Glutamatergic neuron (in vitro differentiated cells): Measurements from ENCODE around the gene GRB10. TPM values are rescaled to one million over a fixed set of nuclear protein-coding genes. Genes with fewer than 3 reads are reported as not detected.

Source experiments
- DNase-seq: peaks from one replicate; pipeline ENCODE4 v3.0.0; 2022
- H3K27ac Mint-ChIP-seq: one replicate; pipeline ENCODE4 v1.8.0; 2020; ENCODE audit warnings: mild to moderate bottlenecking, mixed read lengths, inconsistent platforms; ENCODE audit not compliant: unreplicated experiment
- H3K27me3 Mint-ChIP-seq: one replicate; pipeline ENCODE4 v1.8.0; 2020; ENCODE audit warnings: mild to moderate bottlenecking, moderate library complexity, mixed read lengths, inconsistent platforms; ENCODE audit not compliant: unreplicated experiment
- H3K36me3 Mint-ChIP-seq: one replicate; pipeline ENCODE4 v1.8.0; 2020; ENCODE audit warnings: mild to moderate bottlenecking, mixed read lengths, inconsistent platforms; ENCODE audit not compliant: unreplicated experiment
- H3K4me1 Mint-ChIP-seq: one replicate; pipeline ENCODE4 v1.8.0; 2020; ENCODE audit warnings: mild to moderate bottlenecking, low read depth, mixed read lengths, inconsistent platforms; ENCODE audit not compliant: unreplicated experiment
- H3K4me3 Mint-ChIP-seq: one replicate; pipeline ENCODE4 v1.8.0; 2020; ENCODE audit warnings: mild to moderate bottlenecking, mixed read lengths, inconsistent platforms; ENCODE audit not compliant: unreplicated experiment
- H3K9me3 Mint-ChIP-seq: one replicate; pipeline ENCODE4 v1.8.0; 2020; ENCODE audit warnings: mild to moderate bottlenecking, moderate library complexity, mixed read lengths, inconsistent platforms; ENCODE audit not compliant: unreplicated experiment
- CTCF ChIP-seq: fragments of 200-600 bp; sonication (generic); IDR thresholded peaks from one replicate; pipeline ENCODE4 v1.5.0; 2021; ENCODE audit not compliant: partially characterized antibody, unreplicated experiment
- total RNA-seq: library from RNA; stranded (reverse); fragmentation: NEBNext Ultra II Directional; extraction: Animal tissue kit (Norgen Biotek cat#: 25700); gene quantifications from one replicate; pipeline ENCODE4 v1.2.1, GENCODE V29; 2021; ENCODE audit not compliant: unreplicated experiment

GRB10 gene
- total RNA-seq, 1 donor from 2014 or later = 182 TPM

- peaks cover 5% of the 10 kb centered on the region for H3K9me3 Mint-ChIP-seq
- no peak for TF ChIP-seq CTCF
- DNase-seq = no peak
- H3K4me3 Mint-ChIP-seq = peak overlapping the region; percentile 15
- H3K27me3 Mint-ChIP-seq = peaks cover 2% of the 10 kb centered on the region
- H3K4me1 Mint-ChIP-seq = peaks cover 28% of the 10 kb centered on the region
- no peak overlapping the region for H3K27ac Mint-ChIP-seq
- H3K36me3 Mint-ChIP-seq = peaks cover 7% of the 10 kb centered on the region
Observed at GRCh38 chr7:50730446-50731400, 52.0 kb downstream of the GRB10 start.

DNA sequence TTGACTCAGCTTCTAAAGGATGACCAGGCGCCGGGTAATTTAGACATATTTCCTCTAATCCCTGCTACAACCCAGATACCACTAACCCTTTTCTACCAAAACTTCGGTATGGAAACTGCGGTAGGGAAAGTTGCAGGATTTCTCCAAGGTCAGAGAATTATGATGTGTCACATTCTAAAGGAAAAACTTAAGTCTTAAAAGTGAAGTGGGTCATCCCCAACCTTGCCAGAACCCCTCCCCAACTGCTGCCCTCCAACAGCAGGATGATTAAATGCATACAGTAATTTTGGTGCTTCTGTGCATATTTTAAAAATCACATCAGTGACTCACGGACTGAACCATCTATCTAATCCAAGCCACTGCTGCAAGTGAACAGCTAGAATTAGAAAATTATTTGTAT lies 52.7 kb downstream of the GRB10 start:
- DNase-seq = no peak
- Mint-ChIP-seq H3K9me3 (peaks cover 5% of the 10 kb centered on the region), H3K27ac (no peak overlapping the region), H3K4me3 (no peak overlapping the region), H3K27me3 (peaks cover 2% of the 10 kb centered on the region), H3K4me1 (peaks cover 28% of the 10 kb centered on the region), H3K36me3 (peaks cover 7% of the 10 kb centered on the region)
- TF ChIP-seq CTCF = no peak

- Mint-ChIP-seq H3K36me3 (peaks cover 7% of the 10 kb centered on the region), H3K4me1 (peaks cover 29% of the 10 kb centered on the region), H3K4me3 (no peak overlapping the region), H3K9me3 (peaks cover 6% of the 10 kb centered on the region), H3K27me3 (no peaks in the 10 kb centered on the region), H3K27ac (no peak overlapping the region)
- no peak for TF ChIP-seq CTCF
- no peak for DNase-seq
Observed at GRCh38 chr7:50728184-50728583, 54.5 kb downstream of the GRB10 start.

DNA sequence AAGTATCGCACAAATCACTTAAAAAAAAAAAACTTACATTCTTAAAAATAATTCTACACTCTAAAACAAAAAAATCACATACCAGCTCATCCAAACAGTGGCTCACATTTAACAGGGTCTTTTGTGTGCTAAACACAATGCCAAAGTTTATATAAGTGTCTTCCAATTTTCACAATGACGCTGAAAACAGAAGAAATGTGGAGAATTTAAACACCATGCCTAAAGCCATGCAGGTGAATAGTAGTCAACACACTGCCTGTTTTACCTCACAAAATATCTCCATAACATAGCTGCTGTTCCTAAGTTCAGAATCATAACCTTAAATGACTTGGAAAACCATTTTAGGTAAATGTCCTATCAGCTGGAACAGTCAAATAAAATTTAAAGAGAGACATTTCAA lies 55.0 kb downstream of the GRB10 start:
- H3K36me3 Mint-ChIP-seq = peaks cover 7% of the 10 kb centered on the region
- H3K4me1 Mint-ChIP-seq = peaks cover 24% of the 10 kb centered on the region
- H3K4me3 Mint-ChIP-seq = no peak overlapping the region
- no peak for DNase-seq
- H3K27me3 Mint-ChIP-seq = peaks cover under 1% of the 10 kb centered on the region
- no peak for TF ChIP-seq CTCF
- peaks cover 7% of the 10 kb centered on the region for H3K9me3 Mint-ChIP-seq
- H3K27ac Mint-ChIP-seq = no peak overlapping the region

DNA sequence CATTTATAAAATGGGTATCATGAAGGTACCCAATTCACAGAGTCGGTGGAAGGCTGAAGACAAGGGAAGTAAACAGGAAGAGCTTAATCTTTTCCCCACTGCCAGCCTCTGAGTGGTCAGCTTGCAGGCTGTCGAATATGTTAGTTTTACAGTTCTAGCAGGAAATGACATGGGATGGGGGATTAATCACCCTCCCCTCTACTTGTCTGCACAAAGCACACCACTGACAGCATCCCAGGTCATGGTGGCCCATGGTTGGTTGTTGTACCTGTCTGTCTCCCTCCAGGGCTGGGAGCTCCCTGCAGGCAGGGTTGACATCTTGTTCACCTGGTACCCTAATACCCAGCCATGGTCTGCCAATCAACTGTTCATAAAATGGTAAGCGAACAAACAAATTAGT lies 55.6 kb downstream of the GRB10 start:
- Mint-ChIP-seq H3K4me3 (no peak overlapping the region), H3K27ac (no peak overlapping the region), H3K9me3 (peaks cover 8% of the 10 kb centered on the region), H3K36me3 (peaks cover 7% of the 10 kb centered on the region), H3K4me1 (peaks cover 22% of the 10 kb centered on the region), H3K27me3 (peaks cover 3% of the 10 kb centered on the region)
- no peak for TF ChIP-seq CTCF
- no peak for DNase-seq
